Lower lobe of right lung (tissue), 2 donors: Measurements from ENCODE around the gene HSPBP1. TPM values are rescaled to one million over a fixed set of nuclear protein-coding genes. Genes with fewer than 3 reads are reported as not detected.

Experiments used
- ATAC-seq, 2 donors: fragments of 200-7000 bp; cut with Tn5 transposase; one replicate each; pipeline ENCODE4 v1.9.1; 2020 to 2022; ENCODE audit warnings: mild to moderate bottlenecking in 2 of 2, moderate library complexity in 2 of 2
- DNase-seq: peaks from one replicate; pipeline ENCODE4 v3.0.0-alpha.2; 2020
- H3K27ac ChIP-seq: fragments of 200-600 bp; one replicate; pipeline ENCODE4 v1.8.0; 2022
- H3K27me3 ChIP-seq: fragments of 200-600 bp; one replicate; pipeline ENCODE4 v1.8.0; 2022; ENCODE audit warnings: low read depth
- H3K36me3 ChIP-seq: fragments of 200-600 bp; one replicate; pipeline ENCODE4 v1.8.0; 2022; ENCODE audit warnings: mild to moderate bottlenecking
- H3K4me1 ChIP-seq: fragments of 200-600 bp; one replicate; pipeline ENCODE4 v1.8.0; 2022
- H3K4me3 ChIP-seq: fragments of 200-600 bp; one replicate; pipeline ENCODE4 v1.8.0; 2022; ENCODE audit warnings: mild to moderate bottlenecking
- H3K9me3 ChIP-seq: fragments of 200-600 bp; one replicate; pipeline ENCODE4 v1.8.0; 2022
- intact Hi-C: fragments of 100-400 bp; cut with DNase I; formaldehyde crosslinking; loops from one replicate; pipeline ENCODE4 v1.11.0; 2022
- total RNA-seq: library from RNA; stranded (reverse); fragmentation: NEBNext Ultra II Directional; extraction: Animal tissue kit (Norgen Biotek cat#: 25700); gene quantifications from one replicate; pipeline ENCODE4 v1.2.1, GENCODE V29; 2021
- TF ChIP-seq, protein P1 (sequence below): fragments of 200-600 bp; IDR thresholded peaks from one replicate; pipeline ENCODE4 v1.8.0; 2022; ENCODE audit warnings: antibody characterized with exemption, mild to moderate bottlenecking
- donor health status: DM: no; HTN: yes; CAD: no; lungs with severe emphysema.

The HSPBP1 gene
- total RNA-seq, 1 donor from 2014 or later: 23.9 TPM

GRCh38 chr19:55270172-55270942, 9.6 kb downstream of the HSPBP1 start:
- DNase-seq (no peak), ATAC-seq (peak in 1 of 2 donors; percentile 40)
- Histone ChIP-seq H3K4me3 (no peak overlapping the region), H3K27ac (no peak overlapping the region), H3K36me3 (peaks cover 46% of the 10 kb centered on the region), H3K27me3 (no peaks in the 10 kb centered on the region), H3K4me1 (no peaks in the 10 kb centered on the region), H3K9me3 (no peaks in the 10 kb centered on the region)
- intact Hi-C loops: no loop called here
- TF ChIP-seq, protein P1, sequence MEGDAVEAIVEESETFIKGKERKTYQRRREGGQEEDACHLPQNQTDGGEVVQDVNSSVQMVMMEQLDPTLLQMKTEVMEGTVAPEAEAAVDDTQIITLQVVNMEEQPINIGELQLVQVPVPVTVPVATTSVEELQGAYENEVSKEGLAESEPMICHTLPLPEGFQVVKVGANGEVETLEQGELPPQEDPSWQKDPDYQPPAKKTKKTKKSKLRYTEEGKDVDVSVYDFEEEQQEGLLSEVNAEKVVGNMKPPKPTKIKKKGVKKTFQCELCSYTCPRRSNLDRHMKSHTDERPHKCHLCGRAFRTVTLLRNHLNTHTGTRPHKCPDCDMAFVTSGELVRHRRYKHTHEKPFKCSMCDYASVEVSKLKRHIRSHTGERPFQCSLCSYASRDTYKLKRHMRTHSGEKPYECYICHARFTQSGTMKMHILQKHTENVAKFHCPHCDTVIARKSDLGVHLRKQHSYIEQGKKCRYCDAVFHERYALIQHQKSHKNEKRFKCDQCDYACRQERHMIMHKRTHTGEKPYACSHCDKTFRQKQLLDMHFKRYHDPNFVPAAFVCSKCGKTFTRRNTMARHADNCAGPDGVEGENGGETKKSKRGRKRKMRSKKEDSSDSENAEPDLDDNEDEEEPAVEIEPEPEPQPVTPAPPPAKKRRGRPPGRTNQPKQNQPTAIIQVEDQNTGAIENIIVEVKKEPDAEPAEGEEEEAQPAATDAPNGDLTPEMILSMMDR: no peak

DNA sequence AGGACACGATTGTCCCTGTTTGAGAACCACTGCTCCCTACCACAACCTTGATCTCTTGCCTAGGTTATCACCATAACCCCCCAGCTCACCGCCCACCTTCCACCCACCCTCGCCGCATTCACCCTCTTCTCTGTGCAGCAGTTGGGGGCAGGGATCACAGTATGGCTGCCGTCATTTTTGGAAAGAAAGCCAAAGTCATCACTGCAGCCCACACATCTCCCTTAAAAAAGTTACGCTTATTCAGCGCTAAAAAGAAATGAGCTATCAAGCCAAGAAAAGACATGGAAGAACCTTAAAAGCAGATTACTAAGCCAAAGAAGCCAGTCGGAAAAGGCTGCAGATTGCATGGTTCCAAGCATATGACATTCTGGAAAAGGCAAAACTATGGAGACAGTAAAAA, 10.6 kb downstream of the HSPBP1 start:
- Histone ChIP-seq H3K9me3 (no peaks in the 10 kb centered on the region), H3K4me1 (no peaks in the 10 kb centered on the region), H3K4me3 (no peak overlapping the region), H3K36me3 (peaks cover 39% of the 10 kb centered on the region), H3K27me3 (no peaks in the 10 kb centered on the region), H3K27ac (no peak overlapping the region)
- intact Hi-C loops: no loop called here
- DNase-seq: no peak
- ATAC-seq: no peak
- TF ChIP-seq, protein P1: no peak

DNA sequence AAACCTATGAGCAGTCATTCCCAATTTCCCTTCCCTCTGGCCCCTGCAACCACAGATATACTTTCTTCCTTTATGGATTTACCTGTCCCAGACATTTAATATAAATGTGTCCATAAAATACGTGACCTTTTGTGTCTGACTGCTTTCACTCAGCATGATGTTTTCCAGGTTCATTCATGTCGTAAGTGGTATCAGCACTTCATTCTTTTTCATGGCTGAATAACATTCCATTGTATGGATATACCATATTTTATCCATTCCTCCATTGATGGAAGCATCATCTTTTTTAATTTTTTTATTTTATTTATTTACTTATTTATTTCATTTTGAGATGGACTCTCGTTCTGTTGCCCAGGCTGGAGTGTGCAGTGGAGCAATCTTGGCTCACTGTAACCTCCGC, 13.1 kb downstream of the HSPBP1 start:
- H3K27ac ChIP-seq: no peak overlapping the region
- TF ChIP-seq, protein P1: no peak
- H3K4me1 ChIP-seq: no peaks in the 10 kb centered on the region
- intact Hi-C loops: no loop called here
- no peak overlapping the region for H3K4me3 ChIP-seq
- ATAC-seq (no peak), DNase-seq (no peak)
- no peaks in the 10 kb centered on the region for H3K9me3 ChIP-seq
- peaks cover 18% of the 10 kb centered on the region for H3K36me3 ChIP-seq
- H3K27me3 ChIP-seq: no peaks in the 10 kb centered on the region

DNA sequence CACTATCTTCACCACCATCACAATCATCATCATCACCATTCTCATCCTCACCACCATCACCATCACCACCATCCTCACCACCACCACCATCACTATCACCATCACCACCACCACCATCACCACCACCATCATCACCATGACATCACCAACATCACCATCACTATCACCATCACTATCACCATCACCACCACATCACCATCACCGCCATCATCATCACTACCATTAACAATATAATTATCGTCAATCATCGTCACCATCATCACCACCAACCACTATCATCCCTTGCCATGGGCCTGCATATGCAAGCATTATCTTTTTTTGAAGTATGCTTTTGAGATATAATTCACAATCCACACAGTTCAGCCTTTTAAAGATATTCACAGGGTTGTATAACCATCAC, 13.5 kb downstream of the HSPBP1 start:
- Histone ChIP-seq H3K27me3 (no peaks in the 10 kb centered on the region), H3K36me3 (peaks cover 13% of the 10 kb centered on the region), H3K27ac (no peak overlapping the region), H3K9me3 (no peaks in the 10 kb centered on the region), H3K4me3 (no peak overlapping the region), H3K4me1 (no peaks in the 10 kb centered on the region)
- intact Hi-C loops: no loop called here
- no peak for DNase-seq
- TF ChIP-seq, protein P1: no peak
- no peak for ATAC-seq

GRCh38 chr19:55265723-55266386, 14.1 kb downstream of the HSPBP1 start:
- ATAC-seq: no peak
- TF ChIP-seq, protein P1: no peak

More at GRCh38 chr19:55265723-55266386, 14.1 kb downstream of the HSPBP1 start:
- no peak overlapping the region for H3K4me3 ChIP-seq
- DNase-seq: no peak
- H3K27ac ChIP-seq: no peak overlapping the region
- H3K4me1 ChIP-seq: no peaks in the 10 kb centered on the region
- no peaks in the 10 kb centered on the region for H3K27me3 ChIP-seq
- intact Hi-C loops: no loop called here
- no peaks in the 10 kb centered on the region for H3K9me3 ChIP-seq
- H3K36me3 ChIP-seq: peaks cover 10% of the 10 kb centered on the region
